HUES6 (cell line): ENCODE results near the gene BPHL.
"Not testable (repeated sequence)": the region's sequence is repeated elsewhere in the genome, so short reads cannot be mapped to it uniquely, and the experiment has no call there.

Experiments used
- H3K27ac ChIP-seq: 2 replicates; pipeline ENCODE4 v1.7.0; 2013; ENCODE audit warnings: low read depth, mild to moderate bottlenecking, low read length, inconsistent platforms
- H3K27me3 ChIP-seq: 2 replicates; pipeline ENCODE4 v1.6.1; 2013; ENCODE audit warnings: low read length; ENCODE audit not compliant: control insufficient read depth, insufficient read depth
- H3K36me3 ChIP-seq: 2 replicates; pipeline ENCODE4 v1.6.1; 2013; ENCODE audit warnings: low read length; ENCODE audit not compliant: control insufficient read depth, insufficient read depth
- H3K4me1 ChIP-seq: 2 replicates; pipeline ENCODE4 v1.6.1; 2013; ENCODE audit warnings: low read length; ENCODE audit not compliant: control insufficient read depth, insufficient read depth
- H3K4me3 ChIP-seq: 2 replicates; pipeline ENCODE4 v1.5.1; 2013; ENCODE audit warnings: low read depth, low read length
- H3K9ac ChIP-seq: one replicate; pipeline ENCODE4 v1.6.1; 2013; ENCODE audit warnings: mild to moderate bottlenecking, low read length
- H3K9me3 ChIP-seq: 2 replicates; pipeline ENCODE4 v1.6.1; 2013; ENCODE audit warnings: low read depth, low read length; ENCODE audit not compliant: control insufficient read depth, insufficient read depth

The BPHL gene

DNA sequence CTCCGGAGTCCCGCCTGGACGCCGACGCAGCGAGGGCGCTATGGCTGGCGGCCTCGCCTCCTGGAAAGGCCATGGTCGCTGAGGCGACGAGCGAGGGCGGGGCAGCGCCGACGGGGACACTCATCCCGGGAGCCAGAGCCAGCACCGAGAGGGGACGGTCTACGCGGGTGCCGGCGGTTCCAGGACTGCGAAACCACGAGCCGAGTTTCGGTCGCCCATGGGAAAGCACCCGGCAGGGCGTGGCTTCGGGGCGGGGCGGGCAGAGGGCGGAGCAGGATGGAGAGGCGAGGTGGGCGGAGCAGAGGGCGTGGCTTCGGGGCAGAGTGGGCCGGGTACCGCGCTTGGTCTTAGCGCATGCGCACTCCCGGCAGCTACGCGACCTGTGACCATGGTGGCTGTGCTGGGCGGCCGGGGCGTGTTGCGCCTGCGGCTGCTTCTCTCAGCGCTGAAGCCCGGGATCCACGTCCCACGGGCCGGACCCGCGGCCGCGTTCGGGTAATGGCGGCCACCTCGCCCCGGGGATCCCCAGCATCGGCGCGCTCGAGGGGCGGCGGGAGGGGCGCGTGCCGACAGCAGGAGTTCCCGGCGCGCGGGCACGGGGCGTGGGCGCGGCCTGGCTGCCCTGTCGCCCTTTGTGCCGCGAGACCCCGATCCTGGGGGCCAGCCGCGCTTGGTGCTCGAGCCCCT, at the start of gene BPHL:
BPHL (plus strand) TSS at position 359 of the 687 bp plus-strand sequence; CDS start at position 389, 30 bp downstream.
- Histone ChIP-seq H3K4me1 (peaks cover 12% of the 10 kb centered on the region), H3K36me3 (peaks cover 11% of the 10 kb centered on the region; the same call in 1 of the 2 replicates), H3K9me3 (no peaks in the 10 kb centered on the region), H3K27ac (peak within 1 kb of the TSS; percentile 83), H3K27me3 (no peaks in the 10 kb centered on the region), H3K4me3 (peak within 1 kb of the TSS; percentile 81), H3K9ac (peak within 1 kb of the TSS; percentile 92)

DNA sequence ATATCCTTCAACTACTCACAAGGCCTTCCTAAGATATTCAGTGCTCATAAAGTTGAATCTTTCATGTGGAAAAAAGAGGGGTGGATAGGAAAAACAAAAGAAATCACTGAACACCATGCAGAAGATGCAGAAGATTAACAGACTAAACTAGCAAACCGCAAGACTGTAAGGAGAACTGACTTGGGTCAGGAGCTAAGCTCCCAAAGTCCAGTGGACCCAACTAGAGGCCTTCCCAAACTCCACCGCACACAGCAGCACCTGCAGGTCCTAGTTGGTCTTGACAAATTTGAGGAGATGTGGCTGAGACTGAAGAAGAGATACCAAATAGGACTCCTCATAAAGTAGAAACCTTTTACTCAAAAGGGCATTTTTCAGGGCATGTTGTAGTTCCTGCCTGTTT, 46.9 kb upstream of the BPHL start:
- no peaks in the 10 kb centered on the region for H3K27me3 ChIP-seq
- peaks cover 15% of the 10 kb centered on the region; the same call in 1 of the 2 replicates for H3K9me3 ChIP-seq
- no peak overlapping the region for H3K4me3 ChIP-seq
- no peak overlapping the region for H3K9ac ChIP-seq
- peaks cover 14% of the 10 kb centered on the region; the same call in 1 of the 2 replicates for H3K36me3 ChIP-seq
- H3K27ac ChIP-seq: peak overlapping the region; percentile 4; the same call in 1 of the 2 replicates
- peaks cover 36% of the 10 kb centered on the region for H3K4me1 ChIP-seq

DNA sequence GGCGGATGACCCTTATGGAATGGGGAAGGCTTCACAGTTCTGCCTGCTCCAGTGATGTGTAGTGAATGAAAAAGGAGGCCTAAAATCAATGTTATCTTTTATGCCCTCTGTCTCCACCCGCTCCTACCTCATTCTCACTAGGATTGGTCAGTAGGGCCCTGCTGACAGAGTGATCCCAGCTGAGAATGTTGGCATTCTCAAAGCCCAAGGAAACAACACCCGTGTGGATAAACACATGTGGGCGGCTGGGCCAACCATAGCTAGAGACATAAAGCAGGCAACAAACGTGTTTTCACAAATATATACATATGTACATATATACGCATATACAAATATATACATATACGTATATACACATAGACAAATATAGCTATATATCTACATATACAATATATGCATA, 45.7 kb upstream of the BPHL start:
- Histone ChIP-seq H3K4me1 (peaks cover 36% of the 10 kb centered on the region), H3K27ac (no peak overlapping the region), H3K27me3 (no peaks in the 10 kb centered on the region), H3K36me3 (peaks cover 21% of the 10 kb centered on the region), H3K9me3 (peaks cover 11% of the 10 kb centered on the region; the same call in 1 of the 2 replicates), H3K4me3 (no peak overlapping the region), H3K9ac (no peak overlapping the region)

DNA sequence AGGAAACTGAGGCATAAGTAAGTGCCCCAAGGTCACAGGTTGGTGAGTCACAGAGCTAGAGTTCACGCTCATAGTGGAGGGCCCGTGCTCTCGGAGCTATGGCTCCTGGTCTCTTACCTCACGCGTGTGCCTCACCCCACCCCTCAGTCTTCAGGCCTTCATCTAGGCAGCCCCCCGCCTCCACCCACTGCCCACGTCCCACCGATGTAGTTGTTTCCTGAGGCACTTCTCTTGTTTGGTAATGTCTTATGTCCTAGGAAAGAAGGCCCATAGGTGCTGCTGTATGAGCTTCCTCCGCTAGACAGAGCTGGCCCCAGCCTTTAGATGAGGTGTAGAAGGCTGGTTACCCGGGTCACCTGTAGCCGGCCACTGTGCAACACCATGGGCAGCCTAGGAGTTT, 45.1 kb upstream of the BPHL start:
- Histone ChIP-seq H3K9me3 (peaks cover 16% of the 10 kb centered on the region; the same call in 1 of the 2 replicates), H3K9ac (no peak overlapping the region), H3K36me3 (peaks cover 27% of the 10 kb centered on the region)

DNA sequence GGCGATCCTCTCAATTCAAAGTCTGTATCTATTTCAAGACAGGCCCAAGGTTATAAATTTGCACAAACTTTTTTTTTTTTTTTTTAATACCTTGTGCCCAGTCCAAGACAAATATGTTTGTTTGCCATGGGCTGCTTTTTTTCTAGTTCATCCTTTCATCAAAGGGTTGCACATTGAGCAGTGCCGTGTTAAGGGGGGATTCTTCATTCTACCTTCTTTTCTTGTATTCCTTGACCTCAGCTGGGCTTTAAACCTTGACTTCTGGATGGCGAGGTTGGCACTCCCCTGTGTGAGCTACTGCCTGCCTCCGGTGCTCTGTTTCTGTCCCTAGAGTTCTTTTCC, 42.8 kb upstream of the BPHL start:
- Histone ChIP-seq H3K27ac (peak overlapping the region; percentile 99), H3K36me3 (peaks cover 49% of the 10 kb centered on the region), H3K4me1 (peaks cover 32% of the 10 kb centered on the region), H3K4me3 (no peak overlapping the region), H3K27me3 (no peaks in the 10 kb centered on the region), H3K9me3 (peaks cover 35% of the 10 kb centered on the region; the same call in 1 of the 2 replicates), H3K9ac (peak overlapping the region; percentile 68)

More for the DNA sequence above, 45.1 kb upstream of the BPHL start:
- Histone ChIP-seq H3K4me3 (no peak overlapping the region), H3K4me1 (peaks cover 36% of the 10 kb centered on the region), H3K27me3 (no peaks in the 10 kb centered on the region), H3K27ac (peak overlapping the region; percentile 84; the same call in 1 of the 2 replicates)

DNA sequence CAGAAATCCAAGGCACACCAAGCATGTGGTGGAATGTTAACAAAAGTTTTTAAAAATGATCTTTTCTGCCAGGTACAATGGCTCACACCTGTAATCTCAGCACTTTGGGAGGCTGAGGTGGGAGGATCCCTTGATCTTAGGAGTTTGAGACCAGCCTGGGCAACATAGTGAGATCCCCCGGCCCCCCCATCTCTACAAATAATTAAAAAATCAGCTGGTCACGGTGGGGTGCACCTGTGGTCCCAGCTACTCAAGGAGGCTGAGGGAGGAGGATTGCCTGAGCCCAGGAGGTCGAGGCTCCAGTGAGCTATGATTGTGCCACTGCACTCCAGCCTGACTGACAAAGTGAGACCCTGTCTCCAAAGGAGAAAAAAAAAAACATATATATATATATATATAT, 42.2 kb upstream of the BPHL start:
- Histone ChIP-seq H3K4me1 (peaks cover 27% of the 10 kb centered on the region), H3K9ac (no peak overlapping the region), H3K36me3 (peaks cover 55% of the 10 kb centered on the region)

DNA sequence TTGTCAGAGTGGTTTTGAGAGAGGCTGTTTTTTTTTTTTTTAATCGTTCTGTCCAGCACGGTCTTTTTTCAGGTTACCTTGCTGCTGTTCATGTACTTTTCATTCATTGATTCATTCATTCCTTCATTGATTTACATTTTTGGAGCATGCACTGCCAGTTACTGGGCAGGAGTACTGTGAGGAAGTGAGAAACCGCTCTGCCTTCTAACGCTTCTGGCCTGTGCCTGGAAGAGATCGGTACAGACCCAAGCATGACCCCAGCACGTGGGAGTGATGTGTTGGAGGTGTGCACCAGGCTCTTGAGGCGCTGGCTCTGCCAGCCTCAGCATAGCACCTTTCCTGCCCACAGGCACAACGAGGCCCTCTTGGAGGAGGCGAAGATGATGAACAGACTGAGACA, 41.1 kb upstream of the BPHL start:
- H3K9me3 ChIP-seq: peaks cover 48% of the 10 kb centered on the region; the same call in 1 of the 2 replicates
- no peak overlapping the region for H3K9ac ChIP-seq
- peaks cover 63% of the 10 kb centered on the region for H3K36me3 ChIP-seq
- H3K27me3 ChIP-seq: no peaks in the 10 kb centered on the region
- no peak overlapping the region for H3K27ac ChIP-seq
- H3K4me1 ChIP-seq: peaks cover 23% of the 10 kb centered on the region
- no peak overlapping the region for H3K4me3 ChIP-seq

More for the DNA sequence above, 42.2 kb upstream of the BPHL start:
- peaks cover 40% of the 10 kb centered on the region; the same call in 1 of the 2 replicates for H3K9me3 ChIP-seq
- H3K27ac ChIP-seq: peak overlapping the region; percentile 99
- no peaks in the 10 kb centered on the region for H3K27me3 ChIP-seq
- no peak overlapping the region for H3K4me3 ChIP-seq

DNA sequence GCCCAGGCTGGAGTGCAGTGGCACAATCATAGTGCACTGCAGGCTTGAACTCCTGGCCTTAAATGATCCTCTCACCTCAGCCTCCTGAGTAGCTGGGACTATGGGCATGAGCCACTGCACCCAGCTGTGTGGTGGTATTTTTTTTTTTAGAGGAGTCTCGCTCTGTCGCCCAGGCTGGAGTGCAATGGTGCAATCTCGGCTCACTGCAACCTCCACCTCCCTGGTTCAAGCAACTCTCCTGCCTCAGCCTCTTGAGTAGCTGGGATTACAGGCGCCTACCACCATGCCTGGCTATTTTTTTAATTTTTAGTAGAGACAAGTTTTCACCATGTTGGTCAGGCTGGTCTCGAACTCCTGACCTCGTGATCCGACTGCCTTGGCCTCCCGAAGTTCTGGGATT, 39.6 kb upstream of the BPHL start:
- Histone ChIP-seq H3K9me3 (peaks cover 58% of the 10 kb centered on the region), H3K4me1 (peaks cover 15% of the 10 kb centered on the region), H3K36me3 (peaks cover 71% of the 10 kb centered on the region)
- not testable (repeated sequence) for H3K27ac ChIP-seq, H3K27me3 ChIP-seq, H3K4me3 ChIP-seq, H3K9ac ChIP-seq

DNA sequence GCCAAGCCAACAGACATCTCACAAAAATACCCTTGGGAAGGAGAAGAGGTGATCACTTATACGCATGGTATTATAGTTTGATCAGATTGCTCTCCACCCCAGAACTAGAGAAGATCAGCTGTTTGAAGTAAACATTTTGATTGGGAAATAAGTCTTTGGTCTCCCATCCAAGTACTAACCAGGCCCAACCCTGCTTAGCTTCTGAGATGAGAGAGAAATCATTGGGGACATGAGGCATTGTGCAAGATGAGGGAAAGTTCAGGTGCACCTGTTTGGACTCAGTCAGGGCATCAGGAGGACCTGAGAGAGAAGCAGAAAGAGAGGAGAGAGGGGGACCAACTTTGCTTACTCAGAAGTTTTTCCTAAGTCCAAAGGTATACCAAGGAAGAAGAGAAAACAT, 38.8 kb upstream of the BPHL start:
- Histone ChIP-seq H3K4me3 (no peak overlapping the region), H3K9me3 (peaks cover 64% of the 10 kb centered on the region), H3K36me3 (peaks cover 75% of the 10 kb centered on the region), H3K9ac (no peak overlapping the region), H3K4me1 (peaks cover 10% of the 10 kb centered on the region), H3K27me3 (no peaks in the 10 kb centered on the region), H3K27ac (no peak overlapping the region)

DNA sequence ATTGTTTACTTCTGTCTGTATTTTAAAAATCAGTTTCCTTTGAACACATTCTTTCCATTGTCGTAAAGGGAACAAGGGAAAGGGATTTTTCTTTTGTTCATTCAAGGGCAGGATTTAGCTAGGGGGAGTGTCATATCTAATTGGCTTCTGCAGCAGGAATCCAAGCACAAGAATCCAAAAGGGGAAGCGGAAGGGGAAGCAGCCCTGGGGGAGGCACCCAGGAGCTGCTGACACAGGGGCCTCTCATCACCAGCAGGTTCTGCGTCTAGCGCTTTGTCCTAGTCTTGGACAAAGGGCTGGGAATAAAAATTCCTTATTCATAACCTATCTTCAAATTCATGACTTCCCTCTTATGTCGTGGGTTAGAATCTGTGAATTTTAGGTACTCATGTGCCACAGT, 36.6 kb upstream of the BPHL start:
- H3K9me3 ChIP-seq: peaks cover 84% of the 10 kb centered on the region
- no peak overlapping the region for H3K4me3 ChIP-seq
- peaks cover 95% of the 10 kb centered on the region for H3K36me3 ChIP-seq
- H3K27me3 ChIP-seq: no peaks in the 10 kb centered on the region
- H3K9ac ChIP-seq: no peak overlapping the region
- no peak overlapping the region for H3K27ac ChIP-seq
- H3K4me1 ChIP-seq: no peaks in the 10 kb centered on the region

DNA sequence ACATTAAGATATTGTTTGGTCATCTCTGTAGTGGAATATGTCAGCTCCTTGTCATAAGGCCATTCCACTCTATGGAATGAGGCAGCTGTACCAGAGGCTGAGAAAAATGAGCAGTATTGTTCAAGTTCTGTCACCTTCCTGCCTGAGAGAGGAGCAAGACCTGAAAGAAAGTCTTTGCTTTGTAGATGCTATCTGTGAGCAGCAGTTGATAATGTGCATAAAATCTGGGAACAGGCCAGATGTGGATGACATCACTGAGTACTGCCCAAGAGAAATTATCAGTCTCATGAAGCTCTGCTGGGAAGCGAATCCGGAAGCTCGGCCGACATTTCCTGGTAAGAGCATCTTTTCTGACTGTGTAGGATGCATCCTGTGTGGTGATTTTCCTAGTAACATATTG, 33.4 kb upstream of the BPHL start:
- H3K9ac ChIP-seq: no peak overlapping the region
- no peaks in the 10 kb centered on the region for H3K27me3 ChIP-seq
- peaks cover 97% of the 10 kb centered on the region for H3K36me3 ChIP-seq
- H3K4me1 ChIP-seq: no peaks in the 10 kb centered on the region
- H3K27ac ChIP-seq: no peak overlapping the region
- peaks cover 92% of the 10 kb centered on the region for H3K9me3 ChIP-seq
- H3K4me3 ChIP-seq: no peak overlapping the region
